GM12878 (cell line): Measurements from ENCODE around the gene CTCFL. TPM values are rescaled to one million over a fixed set of nuclear protein-coding genes. Genes with fewer than 3 reads are reported as not detected.

ENCODE experiments used
- ATAC-seq: fragments of 200-7000 bp; cut with Tn5 transposase; 3 replicates; pipeline ENCODE4 v1.9.1; 2020; ENCODE audit warnings: mild to moderate bottlenecking, moderate library complexity
- BruUV-seq: library from RNA; stranded (reverse); fragments of 400-500 nt; replicated peaks from 2 replicates; lab custom pipeline; 2021; lab: Mats Ljungman, UMichigan
- CTCF ChIA-PET: fragments of 300-600 bp; sonication (Branson Sonifier 250); formaldehyde crosslinking; extraction: SDS; loops from one replicate; lab custom pipeline; 2021; ENCODE audit warnings: inconsistent platforms; lab: Yijun Ruan, JAX
- POLR2A ChIA-PET: fragments of 350-600 bp; formaldehyde crosslinking; extraction: SDS; loops from one replicate; lab custom pipeline; 2021; ENCODE audit warnings: inconsistent platforms; lab: Charles Lee
- RAD21 ChIA-PET: fragments of 300-600 bp; sonication (Branson Sonifier 250); formaldehyde crosslinking; loops from one replicate; lab custom pipeline; 2023; ENCODE audit warnings: antibody characterized with exemption; ENCODE audit not compliant: unreplicated experiment; lab: Charles Lee
- SMC1A ChIA-PET: fragments of 300-600 bp; sonication (Branson Sonifier 250); formaldehyde crosslinking; loops from one replicate; lab custom pipeline; 2023; ENCODE audit not compliant: unreplicated experiment, uncharacterized antibody; lab: Charles Lee
- DNase-seq: peaks from one replicate; pipeline ENCODE4 v3.0.0-alpha.2; 2011; ENCODE audit warnings: low read depth, low spot score
- FAIRE-seq: peaks from 3 replicates; lab custom pipeline; 2011; peaks lifted over from hg19 to GRCh38; lab: Jason Lieb, UNC
- H2AFZ ChIP-seq: 2 replicates; pipeline ENCODE4 v1.6.0; 2011; ENCODE audit warnings: low read depth, low read length, control low read depth; ENCODE audit not compliant: control insufficient read depth
- H3K27ac ChIP-seq: 2 replicates; pipeline ENCODE4 v1.5.1; 2011; ENCODE audit warnings: control low read depth; ENCODE audit not compliant: control insufficient read depth, insufficient read depth
- H3K27me3 ChIP-seq, 2 experiments: replicated peaks in 1 of 2; 2 replicates each; pipeline versions ENCODE4 v1.6.0 to v1.6.1; 2011; ENCODE audit warnings: low read length in 1 of 2; ENCODE audit not compliant: control insufficient read depth in 2 of 2, insufficient read depth in 2 of 2
- H3K36me3 ChIP-seq, 2 experiments: 2 replicates each; pipeline ENCODE4 v1.5.1; 2011; ENCODE audit warnings: low read length in 1 of 2; ENCODE audit not compliant: control insufficient read depth in 2 of 2, insufficient read depth in 2 of 2
- H3K4me1 ChIP-seq: 2 replicates; pipeline ENCODE4 v1.6.1; 2011; ENCODE audit warnings: mild to moderate bottlenecking, low read length, moderate library complexity, mixed read lengths; ENCODE audit not compliant: control insufficient read depth, insufficient read depth
- H3K4me2 ChIP-seq: 2 replicates; pipeline ENCODE4 v1.6.0; 2011; ENCODE audit warnings: control low read depth; ENCODE audit not compliant: control insufficient read depth, insufficient read depth
- H3K4me3 ChIP-seq: fragments of 200-600 bp; sonication (generic); 2 replicates; pipeline ENCODE4 v1.5.1; 2016
- H3K79me2 ChIP-seq: 2 replicates; pipeline ENCODE4 v1.6.0; 2011; ENCODE audit warnings: low read length; ENCODE audit not compliant: control insufficient read depth, insufficient read depth
- H3K9ac ChIP-seq: 2 replicates; pipeline ENCODE4 v1.8.0; 2011; ENCODE audit warnings: low read length, control low read depth, mixed read lengths; ENCODE audit not compliant: control insufficient read depth, insufficient read depth
- H3K9me3 ChIP-seq: replicated peaks from 3 replicates; pipeline ENCODE4 v1.5.1; 2011; ENCODE audit warnings: mild to moderate bottlenecking, low read length; ENCODE audit not compliant: control insufficient read depth, insufficient read depth
- H4K20me1 ChIP-seq: 2 replicates; pipeline ENCODE4 v1.6.0; 2011; ENCODE audit not compliant: control insufficient read depth, insufficient read depth
- BMI1 ChIP-seq: fragments of 450-650 bp; IDR thresholded peaks from 2 replicates; pipeline ENCODE4 v1.6.1; 2016; ENCODE audit warnings: mild to moderate bottlenecking, moderate library complexity, borderline replicate concordance
- IRF4 ChIP-seq: IDR thresholded peaks from 2 replicates; pipeline ENCODE4 v1.6.1; 2011; ENCODE audit warnings: low read depth, low read length
- KDM1A ChIP-seq: fragments of 200-600 bp; sonication (generic); IDR thresholded peaks from 2 replicates; pipeline ENCODE4 v1.6.1; 2016; ENCODE audit warnings: borderline replicate concordance
- MTA2 ChIP-seq: fragments of 450-650 bp; IDR thresholded peaks from 2 replicates; pipeline ENCODE4 v1.6.1; 2016; ENCODE audit warnings: low read depth, mild to moderate bottlenecking, moderate library complexity
- MYC ChIP-seq: IDR thresholded peaks from 2 replicates; pipeline ENCODE4 v1.6.1; 2011; ENCODE audit warnings: mild to moderate bottlenecking, low read length, moderate library complexity, inconsistent platforms; ENCODE audit not compliant: insufficient read depth, insufficient replicate concordance, insufficient read length, severe bottlenecking
- NBN ChIP-seq: fragments of 450-650 bp; IDR thresholded peaks from 2 replicates; pipeline ENCODE4 v1.6.1; 2016
- NR2F1 ChIP-seq: fragments of 450-650 bp; conservative IDR thresholded peaks from 2 replicates; pipeline ENCODE4 v1.6.1; 2017; ENCODE audit warnings: mild to moderate bottlenecking
- RELB ChIP-seq: fragments of 450-650 bp; IDR thresholded peaks from 2 replicates; pipeline ENCODE4 v1.6.1; 2017; ENCODE audit warnings: low read depth, mild to moderate bottlenecking, moderate library complexity
- RFX5 ChIP-seq: IDR thresholded peaks from 2 replicates; pipeline ENCODE4 v1.6.1; 2011; ENCODE audit warnings: low read depth, low read length, improper control_type of control experiment
- TCF7 ChIP-seq: IDR thresholded peaks from 2 replicates; pipeline ENCODE4 v1.6.1; 2014; ENCODE audit warnings: antibody characterized with exemption, borderline replicate concordance
- WGBS: methylation state at CpG from one replicate; pipeline ENCODE4 v1.1.6; 2016; ENCODE audit warnings: low lambda C conversion rate; ENCODE audit not compliant: insufficient replicate concordance, insufficient coverage; ENCODE audit errors: missing lambda C conversion rate; 5-methylcytosine and 5-hydroxymethylcytosine counted together
- in situ Hi-C: fragments of 300-500 bp; cut with MboI; formaldehyde crosslinking; loops from 9 replicates; pipeline ENCODE4 v1.14.3; 2018; ENCODE audit warnings: mixed read lengths
- intact Hi-C: fragments of 100-400 bp; cut with micrococcal nuclease; formaldehyde crosslinking; loops from one replicate; pipeline ENCODE4 v1.14.2; 2022; ENCODE audit not compliant: unreplicated experiment
- polyA plus RNA-seq, 11 experiments: library from polyadenylated mRNA; depleted of rRNA in 4 of 11; unstranded in 6 of 11; stranded (reverse) in 5 of 11; fragments of >200 nt; fragmentation: Nextera tagmentation in 4 of 11; fragmentation: Illumina TruSeq in 1 of 11; extraction: Ambion mirVana in 4 of 11; extraction: Trizol in 1 of 11; gene quantifications; 1 replicate in 1 of 11; 2 replicates in 10 of 11; pipeline versions ENCODE4 v1.2.1 to v1.2.3, GENCODE V29; 2011 to 2016; ENCODE audit warnings: inconsistent platforms in 2 of 11, missing spikeins in 2 of 11, low read depth in 1 of 11
- total RNA-seq, 4 experiments: library from RNA; depleted of rRNA in 3 of 4; stranded (reverse); fragments of >200 nt in 3 of 4; fragmentation: Illumina TruSeq in 1 of 4; extraction: Trizol in 1 of 4; gene quantifications; 2 replicates each; pipeline versions ENCODE4 v1.2.1 to v1.2.3, GENCODE V29; 2013 to 2021

Gene CTCFL
- total and polyA plus RNA-seq, 10 of the 15 experiments (the other 5 are each of a cell fraction or from before 2014, with no cell fraction given), result 0.06 to 0.20 (median 0.11) TPM; not detected in 4

- DNase-seq, result no peak
- ATAC-seq, result no peak
- POLR2A ChIA-PET, result interaction anchor here (1.7 to 1.8 kb wide), 2 partner anchors 9 to 81 kb away, joined by 6 to 7 read pairs; no protein-coding TSS in a partner anchor
- Histone ChIP-seq H3K4me3 (no peak overlapping the region), H3K27ac (no peak overlapping the region), H4K20me1 (no peaks in the 10 kb centered on the region), H3K9me3 (no peaks in the 10 kb centered on the region; the same call in 2 of the 3 replicates), H3K79me2 (no peaks in the 10 kb centered on the region), H3K4me1 (peaks cover 73% of the 10 kb centered on the region), H3K27me3 (no peaks in the 10 kb centered on the region), H3K4me2 (no peak overlapping the region), H2AFZ (no peak overlapping the region), H3K36me3 (no peaks in the 10 kb centered on the region), H3K9ac (no peak overlapping the region)
- 80% methylated on average over 3 of the region's 3 CpGs for WGBS
- in situ Hi-C loops, result loop anchor here (10.0 kb wide), 1 partner anchor 976 kb away; no protein-coding TSS in a partner anchor
- FAIRE-seq, result no peak
- intact Hi-C loops, result no loop called here
- no TSS peak for BruUV-seq
- CTCF ChIA-PET, result interaction anchor here (1.2 to 1.5 kb wide), 3 partner anchors 13 to 88 kb away, joined by 3 to 4 read pairs (median 3); partner anchors contain the start of gene RBM38
- TF ChIP-seq NBN, result no peak
- no peak for TF ChIP-seq TCF7
- no peak for TF ChIP-seq MTA2
- TF ChIP-seq MYC, result no peak
- no peak for TF ChIP-seq RELB
- no peak for TF ChIP-seq RFX5
- TF ChIP-seq BMI1, result no peak
- no peak for TF ChIP-seq NR2F1
- no peak for TF ChIP-seq KDM1A
- no peak for TF ChIP-seq IRF4
- RAD21 ChIA-PET, result interaction anchor here (1.4 kb wide), 1 partner anchor 9 kb away, joined by 4 read pairs; no protein-coding TSS in a partner anchor
- SMC1A ChIA-PET, result interaction anchor here (1.6 to 4.7 kb wide), 3 partner anchors 9 to 80 kb away, joined by 6 to 22 read pairs (median 13); no protein-coding TSS in a partner anchor
Observed at GRCh38 chr20:57479196-57479595, 45.7 kb downstream of the CTCFL start.
